ENCODE results near the gene GCAT.
A peak's percentile ranks its signal among the peaks of the same experiment; 100 is the strongest.

GCAT gene

GRCh38 chr22:37807410-37808293 is at the start of gene GCAT:
Gene GCAT (plus strand): TSS chr22:37807934. CDS start chr22:37807968, 34 bp downstream.
- DNase-seq = peak; percentile 78

- no peak for DNase-seq
Measured at GRCh38 chr22:37758694-37759093, 49.0 kb upstream of the GCAT start.

GRCh38 chr22:37759281-37759680 is 48.5 kb upstream of the GCAT start:
- DNase-seq = no peak

- DNase-seq = no peak
Measured at GRCh38 chr22:37760152-37760551, 47.6 kb upstream of the GCAT start.

GRCh38 chr22:37762389-37762836 is 45.3 kb upstream of the GCAT start:
- DNase-seq = no peak

GRCh38 chr22:37763012-37763411 is 44.7 kb upstream of the GCAT start:
- no peak for DNase-seq

- DNase-seq = no peak
Measured at GRCh38 chr22:37763652-37764051, 44.1 kb upstream of the GCAT start.

- DNase-seq = peak; percentile 7
Measured at GRCh38 chr22:37764622-37765021, 43.1 kb upstream of the GCAT start.

GRCh38 chr22:37765498-37765897 is 42.2 kb upstream of the GCAT start:
- no peak for DNase-seq

- no peak for DNase-seq
Measured at GRCh38 chr22:37765953-37766576, 41.7 kb upstream of the GCAT start.

- no peak for DNase-seq
Measured at GRCh38 chr22:37768273-37768672, 39.5 kb upstream of the GCAT start.

- DNase-seq = no peak
Measured at GRCh38 chr22:37769056-37769455, 38.7 kb upstream of the GCAT start.

GRCh38 chr22:37771081-37771480 is 36.7 kb upstream of the GCAT start:
- DNase-seq = no peak

- DNase-seq = no peak
Measured at GRCh38 chr22:37771702-37772427, 35.9 kb upstream of the GCAT start.

- no peak for DNase-seq
Measured at GRCh38 chr22:37774728-37775127, 33.0 kb upstream of the GCAT start.

- no peak for DNase-seq
Measured at GRCh38 chr22:37775785-37776638, 31.7 kb upstream of the GCAT start.

GRCh38 chr22:37776639-37777005 is 31.1 kb upstream of the GCAT start:
- no peak for DNase-seq

GRCh38 chr22:37777122-37777687 is 30.5 kb upstream of the GCAT start:
- no peak for DNase-seq

GRCh38 chr22:37778370-37779009 is 29.2 kb upstream of the GCAT start:
- no peak for DNase-seq

GRCh38 chr22:37781434-37782059 is 26.2 kb upstream of the GCAT start:
- DNase-seq = no peak

Data from NCI-H1694 (cell line).